ENCODE data around the gene KRTAP5-7. TPM values are rescaled to one million over a fixed set of nuclear protein-coding genes. Genes with fewer than 3 reads are reported as not detected.
"Not testable (repeated sequence)": the region's sequence is repeated elsewhere in the genome, so short reads cannot be mapped to it uniquely, and the experiment has no call there.

KRTAP5-7 gene
- under 1 TPM in 1 of 10 donors, not detected in 9; 0.11 TPM for polyA plus RNA-seq (ENCODE audit: insufficient read length in 10 of 10)
- long read RNA-seq, donor 1, result 0 reads
- long read RNA-seq, donor 2, result 0 reads
- long read RNA-seq, donor 3, result 0 reads
- long read RNA-seq, donor 4, result 0 reads
- long read RNA-seq, donor 5, result 0 reads
- long read RNA-seq, donor 6, result 0 reads
- long read RNA-seq, donor 7, result 0 reads
- long read RNA-seq, donor 8, result 0 reads
- long read RNA-seq, donor 9, result 0 reads

DNA sequence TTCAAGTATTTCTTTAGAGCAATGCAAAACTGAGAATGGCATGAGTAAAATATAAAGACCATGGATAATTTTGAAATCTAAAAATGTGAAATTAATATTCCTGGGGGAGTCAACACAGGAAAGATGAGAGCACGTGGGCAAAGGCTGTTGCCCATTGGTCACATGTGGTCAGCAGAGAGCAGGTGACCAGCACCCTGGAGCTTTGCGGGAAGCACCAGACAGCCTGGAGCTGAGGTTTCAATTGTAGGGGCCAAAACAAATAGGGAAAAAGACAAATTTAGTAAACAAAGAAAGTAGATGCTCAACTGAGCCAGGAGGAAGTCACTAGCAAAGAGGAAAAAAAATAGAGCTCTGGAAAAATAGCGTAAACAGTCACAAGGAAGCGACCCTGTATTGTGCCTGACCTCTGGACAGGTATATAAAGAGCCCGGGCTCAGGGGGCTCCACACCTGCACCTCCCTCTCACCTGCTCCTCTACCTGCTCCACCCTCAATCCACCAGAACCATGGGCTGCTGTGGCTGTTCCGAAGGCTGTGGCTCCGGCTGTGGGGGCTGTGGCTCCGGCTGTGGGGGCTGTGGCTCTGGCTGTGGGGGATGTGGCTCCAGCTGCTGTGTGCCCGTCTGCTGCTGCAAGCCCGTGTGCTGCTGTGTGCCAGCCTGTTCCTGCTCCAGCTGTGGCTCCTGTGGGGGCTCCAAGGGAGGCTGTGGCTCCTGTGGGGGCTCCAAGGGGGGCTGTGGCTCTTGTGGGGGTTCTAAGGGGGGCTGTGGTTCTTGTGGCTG, at the start of gene KRTAP5-7:
TSS of gene KRTAP5-7 (plus strand) at position 472 of the 780 bp plus-strand sequence. CDS start at position 506, 34 bp downstream.
- not testable (repeated sequence) for DNase-seq

GRCh38 chr11:71477641-71478527, 49.2 kb upstream of the KRTAP5-7 start:
- no peak for DNase-seq

GRCh38 chr11:71478528-71478840, 48.6 kb upstream of the KRTAP5-7 start:
- DNase-seq, result no peak

- no peak for DNase-seq
Observed at GRCh38 chr11:71481101-71481960, 45.7 kb upstream of the KRTAP5-7 start.

GRCh38 chr11:71482216-71482615, 44.9 kb upstream of the KRTAP5-7 start:
- DNase-seq, result no peak

GRCh38 chr11:71482746-71483364, 44.2 kb upstream of the KRTAP5-7 start:
- DNase-seq, result no peak

DNA sequence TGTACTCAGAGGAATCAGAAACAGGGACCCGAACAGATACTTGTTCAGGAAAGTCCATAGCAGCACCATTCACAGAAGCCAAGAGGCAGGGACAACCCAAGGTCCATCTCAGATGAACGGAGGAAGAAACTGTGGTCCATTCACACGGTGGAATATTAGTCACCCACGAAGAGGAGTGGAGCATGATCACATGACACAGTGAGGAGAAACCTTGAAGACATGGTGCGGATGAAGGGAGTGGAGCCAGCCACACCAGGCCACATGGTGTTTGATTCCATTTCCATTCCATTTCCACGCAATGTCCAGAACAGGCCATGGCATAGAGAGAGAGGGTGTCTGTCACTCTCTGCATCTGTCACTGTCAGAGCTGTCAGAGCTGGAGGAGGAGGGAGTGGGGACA, 43.4 kb upstream of the KRTAP5-7 start:
- DNase-seq, result no peak

DNA sequence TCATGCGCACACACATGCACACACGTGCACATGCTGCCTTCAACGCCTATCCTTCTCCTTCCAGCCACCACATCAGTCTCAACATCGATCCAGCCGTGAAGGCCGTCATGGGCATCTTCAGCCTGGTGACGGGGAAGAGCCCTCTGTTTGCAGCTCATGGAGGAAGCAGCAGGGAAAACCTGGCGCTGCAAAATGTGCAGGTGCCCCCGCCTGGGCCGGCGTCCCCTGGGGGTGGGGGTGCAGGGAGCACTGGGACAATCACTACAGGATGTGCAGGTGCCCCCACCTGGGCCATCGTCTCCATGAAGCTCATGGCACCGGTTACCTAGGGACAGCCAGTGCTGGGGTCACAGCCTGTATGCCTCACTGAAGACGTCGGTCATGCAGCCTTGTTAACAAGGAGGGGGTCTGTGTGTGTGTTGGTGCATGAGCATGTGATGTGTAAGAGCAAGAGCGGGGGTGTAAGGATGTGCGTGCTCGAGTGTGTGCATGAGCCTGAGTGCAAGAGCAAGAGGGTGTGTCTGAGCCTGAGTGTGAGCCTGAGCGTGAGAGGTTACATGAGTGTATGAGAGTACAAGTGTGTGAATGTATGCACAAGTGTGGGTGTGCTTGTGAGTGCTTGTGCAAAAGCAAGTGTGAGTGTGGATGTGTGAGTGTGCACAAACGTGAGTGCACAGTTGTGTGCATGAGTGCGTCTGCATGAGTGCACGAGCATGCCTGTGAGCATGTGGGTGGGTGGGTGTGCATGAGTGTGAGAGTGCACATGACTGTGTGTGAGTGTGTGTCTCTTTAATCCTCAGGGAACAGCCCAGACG, 42.6 kb upstream of the KRTAP5-7 start:
- no peak for DNase-seq

DNA sequence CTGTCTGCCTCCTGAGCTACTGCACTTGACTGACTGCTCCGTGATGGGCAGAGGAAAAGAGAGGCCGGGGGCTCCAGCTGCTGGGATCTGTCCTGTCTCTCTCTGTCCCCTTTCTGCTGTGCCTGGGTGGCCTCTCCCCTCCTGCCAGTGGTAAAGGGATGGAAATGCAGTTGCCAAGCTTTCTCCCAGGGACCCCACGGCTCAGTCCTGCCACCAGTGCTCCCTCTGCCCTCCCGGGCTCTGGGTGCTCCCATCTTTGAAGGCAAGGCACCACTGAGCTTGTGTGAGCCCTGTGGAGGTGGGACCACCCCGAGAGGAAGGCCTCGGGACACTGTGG, 42.0 kb upstream of the KRTAP5-7 start:
- DNase-seq, result no peak

DNA sequence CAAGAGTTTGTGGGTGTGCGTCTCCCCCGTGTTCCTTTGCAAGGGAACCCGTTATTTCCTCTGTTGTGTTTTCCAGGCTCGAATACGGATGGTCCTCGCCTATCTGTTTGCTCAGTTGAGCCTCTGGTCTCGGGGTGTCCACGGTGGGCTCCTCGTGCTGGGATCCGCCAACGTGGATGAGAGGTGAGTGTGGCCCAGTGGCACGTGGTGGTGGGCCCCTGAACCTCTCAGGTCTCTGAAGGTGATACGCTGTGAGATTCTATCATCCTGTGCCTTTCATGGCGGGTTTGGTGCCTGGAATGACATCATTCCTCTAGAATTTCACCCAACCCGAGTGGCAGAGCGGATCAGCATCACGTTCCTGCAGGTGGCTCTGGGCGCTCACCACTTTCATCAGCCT, 41.6 kb upstream of the KRTAP5-7 start:
- no peak for DNase-seq

GRCh38 chr11:71486320-71486719, 40.7 kb upstream of the KRTAP5-7 start:
- DNase-seq, result no peak

DNA sequence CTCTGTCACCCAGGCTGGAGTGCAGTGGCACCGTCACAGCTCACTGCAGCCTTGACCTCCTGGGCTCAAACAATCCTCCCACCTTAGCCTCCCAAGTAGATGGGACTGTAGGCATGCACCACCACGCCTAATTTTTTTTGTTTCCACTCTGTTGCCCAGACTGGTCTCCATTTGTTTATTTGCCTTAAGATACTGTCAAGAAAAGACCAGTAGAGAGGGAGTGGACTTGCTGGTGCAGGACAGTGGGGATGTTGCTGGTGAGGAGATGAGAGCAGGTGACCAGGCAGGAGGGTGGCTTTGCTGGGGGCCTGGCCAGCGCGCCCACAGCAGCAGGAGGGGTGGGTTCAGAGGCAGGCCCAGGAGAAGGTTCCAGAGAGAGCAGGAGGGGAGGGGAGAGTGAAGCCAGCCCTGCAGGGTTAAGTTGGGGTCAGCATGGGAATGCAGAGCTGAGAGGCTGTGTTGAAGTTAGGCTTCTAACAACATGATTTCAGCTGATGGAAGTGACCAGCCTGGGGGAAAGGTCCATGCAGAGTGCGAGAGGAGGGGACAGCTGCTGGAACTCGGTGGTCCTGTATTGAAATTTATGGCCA, 38.3 kb upstream of the KRTAP5-7 start:
- DNase-seq, result no peak

DNA sequence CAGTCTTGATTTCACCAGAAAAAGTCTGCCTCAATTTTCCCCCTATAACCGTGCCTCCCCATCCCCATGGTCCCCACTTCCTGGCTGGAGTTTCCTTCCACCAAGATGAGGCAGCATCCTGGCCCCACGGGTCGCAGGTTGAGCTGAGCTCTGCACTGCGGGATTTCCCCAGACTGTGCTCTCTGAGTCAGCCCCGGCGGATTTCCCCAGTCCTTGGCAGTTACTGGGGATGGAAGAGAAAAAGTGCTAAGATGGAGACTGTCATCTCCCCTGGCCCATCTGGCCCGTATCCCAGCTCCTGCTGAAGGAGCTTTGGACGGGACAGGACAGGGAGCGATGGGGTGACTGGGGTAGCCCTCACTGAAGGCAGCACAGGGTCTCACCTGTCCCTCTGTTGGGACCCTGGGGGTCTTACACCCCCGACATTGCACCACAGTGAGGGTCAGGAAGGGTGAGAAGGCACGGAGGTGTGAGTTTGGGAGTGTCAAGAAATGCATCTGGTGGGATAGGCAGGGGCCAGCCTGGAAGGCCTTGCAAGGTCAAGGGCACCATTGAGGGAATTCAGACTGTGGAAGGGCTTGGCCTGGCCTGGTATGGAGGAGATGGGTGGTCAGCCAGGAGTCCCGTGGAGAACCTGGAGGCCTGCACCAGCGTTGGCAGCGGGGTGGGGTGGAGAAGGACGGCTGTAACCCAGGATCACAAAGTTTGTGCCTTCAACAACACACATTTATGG, 37.6 kb upstream of the KRTAP5-7 start:
- no peak for DNase-seq

DNA sequence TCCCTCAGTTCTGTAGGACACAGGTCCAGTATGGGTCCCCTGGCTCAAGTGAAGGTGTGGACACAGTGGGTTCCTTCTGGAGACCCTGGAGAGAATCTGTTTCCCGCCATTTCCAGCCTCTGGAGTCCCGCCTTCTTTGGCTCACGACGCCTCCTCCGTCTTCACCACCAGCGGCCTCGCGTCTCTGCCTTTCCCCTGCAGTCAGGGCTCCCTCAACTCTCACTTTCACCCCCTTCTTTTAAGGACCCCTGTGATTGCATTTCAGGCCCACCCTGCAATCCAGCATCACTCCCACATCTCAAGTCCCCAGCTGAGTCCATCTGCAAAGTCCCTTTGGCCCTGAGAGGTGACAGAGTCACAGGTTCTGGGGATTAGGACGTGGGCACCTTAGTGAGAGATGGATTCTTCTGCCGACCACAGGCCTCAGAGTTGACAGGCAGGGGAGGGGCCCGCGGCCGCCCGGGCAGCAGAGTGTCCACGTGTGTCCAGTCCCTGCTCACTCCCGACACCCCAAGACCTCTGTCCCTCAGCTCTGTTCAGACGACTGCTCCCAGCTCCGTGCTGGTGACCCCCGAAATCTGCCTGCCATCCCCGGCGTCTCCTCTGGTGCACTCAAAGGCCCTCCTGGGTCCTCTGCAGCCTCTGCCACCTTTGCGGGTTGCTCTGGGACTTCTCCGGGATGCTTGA, 36.9 kb upstream of the KRTAP5-7 start:
- DNase-seq, result no peak

GRCh38 chr11:71490731-71491390, 36.2 kb upstream of the KRTAP5-7 start:
- no peak for DNase-seq

GRCh38 chr11:71491531-71491930, 35.5 kb upstream of the KRTAP5-7 start:
- DNase-seq, result no peak

GRCh38 chr11:71491940-71492339, 35.1 kb upstream of the KRTAP5-7 start:
- no peak for DNase-seq

Measured in muscle of back (tissue), 13 donors.